Heart right ventricle (tissue), 16 donors: ENCODE results near the gene TM7SF3. TPM values are rescaled to one million over a fixed set of nuclear protein-coding genes. Genes with fewer than 3 reads are reported as not detected.
"Not testable (repeated sequence)": the region's sequence is repeated elsewhere in the genome, so short reads cannot be mapped to it uniquely, and the experiment has no call there.

ENCODE experiments used
- ATAC-seq, 8 donors: fragments of 200-7000 bp; cut with Tn5 transposase; one replicate each; pipeline ENCODE4 v1.9.1; 2020; ENCODE audit warnings: mild to moderate bottlenecking in 8 of 8, moderate library complexity in 8 of 8, moderate number of reproducible peaks in 1 of 8
- DNase-seq, 2 donors: peaks; one replicate each; pipeline ENCODE4 v3.0.0-alpha.2; 2020
- H3K27ac ChIP-seq, 10 donors: fragments of 200-600 bp; sonication (generic) in 2 of 10; one replicate each; pipeline versions ENCODE4 v1.5.0 to v1.8.0; 2020 to 2022; ENCODE audit warnings: mild to moderate bottlenecking in 3 of 10
- H3K27me3 ChIP-seq, 7 donors: fragments of 200-600 bp; one replicate each; pipeline ENCODE4 v1.8.0; 2021 to 2022; ENCODE audit warnings: mild to moderate bottlenecking in 2 of 7
- H3K36me3 ChIP-seq, 9 donors: fragments of 200-600 bp; sonication (generic) in 1 of 9; one replicate each; pipeline versions ENCODE4 v1.5.0 to v1.8.0; 2020 to 2022; ENCODE audit warnings: mild to moderate bottlenecking in 2 of 9
- H3K4me1 ChIP-seq, 9 donors: fragments of 200-600 bp; sonication (generic) in 1 of 9; one replicate each; pipeline versions ENCODE4 v1.5.0 to v1.8.0; 2020 to 2022; ENCODE audit warnings: mild to moderate bottlenecking in 4 of 9
- H3K4me3 ChIP-seq, 10 donors: fragments of 200-600 bp; sonication (generic) in 2 of 10; one replicate each; pipeline versions ENCODE4 v1.5.0 to v1.8.0; 2020 to 2022; ENCODE audit warnings: mild to moderate bottlenecking in 7 of 10, moderate library complexity in 2 of 10
- H3K9me3 ChIP-seq, 11 donors: fragments of 200-600 bp in 10 of 11; sonication (generic) in 2 of 11; one replicate each; pipeline versions ENCODE4 v1.5.0 to v1.8.0; 2013 to 2022; ENCODE audit warnings: mild to moderate bottlenecking in 2 of 11, control low read depth in 1 of 11, moderate library complexity in 1 of 11
- CTCF ChIP-seq, 9 donors: fragments of 200-600 bp; sonication (generic) in 2 of 9; IDR thresholded peaks; one replicate each; pipeline versions ENCODE4 v1.5.0 to v1.8.0; 2021 to 2022; ENCODE audit warnings: antibody characterized with exemption in 9 of 9, mild to moderate bottlenecking in 5 of 9, moderate library complexity in 1 of 9
- WGBS, 2 donors: extraction: QIAGEN DNeasy Blood & Tissue Kit; methylation state at CpG; one replicate each; pipeline ENCODE4 v1.1.7; 2013; ENCODE audit warnings: inconsistent platforms in 1 of 2; 5-methylcytosine and 5-hydroxymethylcytosine counted together
- intact Hi-C, 10 donors: fragments of 100-400 bp; cut with DNase I; formaldehyde crosslinking; loops; one replicate each; pipeline versions ENCODE4 v1.11.1 to v1.14.2; 2022
- polyA plus RNA-seq, 2 donors: library from polyadenylated mRNA; stranded (reverse); fragments of 200-250 nt; gene quantifications; one replicate each; pipeline ENCODE4 v1.2.3, GENCODE V29; 2013
- total RNA-seq, 10 donors: library from RNA; stranded (reverse); fragmentation: NEBNext Ultra II Directional in 3 of 10; extraction: Animal tissue kit (Norgen Biotek cat#: 25700) in 3 of 10; gene quantifications; one replicate each; pipeline versions ENCODE4 v1.2.1 to v1.2.4, GENCODE V29; 2021 to 2023
- donor health status: Arrhythmogenic right ventricular cardiomyopathy.
- donor health status: ischemic (EF 13 %, LVEDD 7.1; RV severe dilation, severe dysfunction).
- donor health status: healthy with polysubstance abuse.
- donor health status: DM: no; HTN: yes; CAD: no.
- donor health status: DM: no; HTN: no; CAD: no.
- donor health status: ischemic (EF 25% LVEDD 6.9; RV normal size, moderate dysfunction).
- donor health status: ischemic (EF 25% LVEDD 5.7; RV mildly dilated, moderate dysfunction).
- donor health status: healthy.
- donor health status: DM: yes; HTN: yes; CAD: no.
- donor health status: Ischemic cardiomyopathy.
- donor health status: ischemic (EF 35%, LVEDD 5.7; RV mildly dilated, moderate dysfunction).
- donor health status: nonischemic (EF 11% LVEDD 7.7; RV severe dilation, severe dysfunction).
- donor health status: DM: yes; HTN: yes; CAD: no.
- donor health status: PGD.
- donor health status: ischemic (EF 29% LVEDD 5.4; RV normal size, mild dysfunction).
- donor health status: nonischemic (EF 23%, LVEDD 6.1; RV moderate dilation, normal function).

Gene TM7SF3
- total and polyA plus RNA-seq, 12 donors: 8.6 to 29.3 (median 22.8) TPM

- DNase-seq: no peak
- ATAC-seq: no peak
- Histone ChIP-seq H3K27ac (no peak overlapping the region), H3K36me3 (no peaks in the 10 kb centered on the region), H3K4me3 (no peak overlapping the region), H3K9me3 (no peaks in the 10 kb centered on the region), H3K27me3 (no peaks in the 10 kb centered on the region), H3K4me1 (peaks cover 6 to 41% (median 18%) of the 10 kb centered on the region in 9 donors)
- WGBS, 2 donors: 85 to 89% methylated on average over 2 of the region's 2 CpGs
- intact Hi-C loops: loop anchor here in 5 of 10 donors (5.0 to 10.0 kb wide), 5 partner anchors 122 to 684 kb away; partner anchors contain the start of gene STK38L (in 1 of the 5)
- TF ChIP-seq CTCF (IDR thresholded peaks at IDR 0.05): no peak
Observed at GRCh38 chr12:27020761-27021160, 6.6 kb upstream of the TM7SF3 start.

GRCh38 chr12:27018037-27018436 lies 3.9 kb upstream of the TM7SF3 start:
- H3K27me3 ChIP-seq: no peaks in the 10 kb centered on the region
- no peaks in the 10 kb centered on the region for H3K36me3 ChIP-seq
- WGBS, 2 donors: 56 to 72% methylated on average over 1 of the region's 1 CpG
- peaks cover 0 to 31% (median 21%) of the 10 kb centered on the region in 9 donors for H3K4me1 ChIP-seq
- ATAC-seq (no peak), DNase-seq (no peak)
- no peak overlapping the region for H3K4me3 ChIP-seq
- H3K27ac ChIP-seq: no peak overlapping the region
- intact Hi-C loops: loop anchor here in 7 of 10 donors (5.0 to 10.0 kb wide), 5 partner anchors 124 to 289 kb away; partner anchors contain the start of genes STK38L (in 2 of the 7) and ITPR2 (in 1 of the 7)
- H3K9me3 ChIP-seq: no peaks in the 10 kb centered on the region
- TF ChIP-seq CTCF (IDR thresholded peaks at IDR 0.05): no peak

GRCh38 chr12:27017163-27017823 lies 3.1 kb upstream of the TM7SF3 start:
- H3K36me3 ChIP-seq, H3K4me3 ChIP-seq, DNase-seq, ATAC-seq, H3K27ac ChIP-seq, H3K27me3 ChIP-seq, H3K9me3 ChIP-seq: not testable (repeated sequence)
- peaks cover 0 to 37% (median 28%) of the 10 kb centered on the region in 9 donors for H3K4me1 ChIP-seq
- intact Hi-C loops: loop anchor here in 7 of 10 donors (5.0 to 10.0 kb wide), 5 partner anchors 125 to 290 kb away; partner anchors contain the start of genes STK38L (in 2 of the 7) and ITPR2 (in 1 of the 7)
- WGBS, 2 donors: 48 to 65% methylated on average over 5 of the region's 5 CpGs

- Histone ChIP-seq H3K9me3 (no peaks in the 10 kb centered on the region), H3K27ac (peak overlapping the region in 3 of 10 donors; percentile 92 to 95 (median 93)), H3K4me3 (no peak overlapping the region), H3K36me3 (peaks cover 0 to 4% (median 0%) of the 10 kb centered on the region in 9 donors), H3K27me3 (no peaks in the 10 kb centered on the region), H3K4me1 (peaks cover 0 to 48% (median 39%) of the 10 kb centered on the region in 9 donors)
- intact Hi-C loops: loop anchor here in 9 of 10 donors (2.0 to 10.0 kb wide), 8 partner anchors 77 to 292 kb away; partner anchors contain the start of genes FGFR1OP2 (in 2 of the 9), STK38L (in 2 of the 9) and ITPR2 (in 1 of the 9)
- TF ChIP-seq CTCF (IDR thresholded peaks at IDR 0.05): peak in 7 of 9 donors; percentile 24 to 60 (median 49)
- no peak for DNase-seq
- no peak for ATAC-seq
- WGBS, 2 donors: 30 to 43% methylated on average over 2 of the region's 2 CpGs
Observed at GRCh38 chr12:27015730-27016076, 1.5 kb upstream of the TM7SF3 start.
